ENCODE data around the gene IL12RB1. TPM values are rescaled to one million over a fixed set of nuclear protein-coding genes. Genes with fewer than 3 reads are reported as not detected.

The IL12RB1 gene
- total and polyA plus RNA-seq, 10 of the 15 experiments (the other 5 are each of a cell fraction or from before 2014, with no cell fraction given): 2.8 to 29.9 (median 17.6) TPM

DNA sequence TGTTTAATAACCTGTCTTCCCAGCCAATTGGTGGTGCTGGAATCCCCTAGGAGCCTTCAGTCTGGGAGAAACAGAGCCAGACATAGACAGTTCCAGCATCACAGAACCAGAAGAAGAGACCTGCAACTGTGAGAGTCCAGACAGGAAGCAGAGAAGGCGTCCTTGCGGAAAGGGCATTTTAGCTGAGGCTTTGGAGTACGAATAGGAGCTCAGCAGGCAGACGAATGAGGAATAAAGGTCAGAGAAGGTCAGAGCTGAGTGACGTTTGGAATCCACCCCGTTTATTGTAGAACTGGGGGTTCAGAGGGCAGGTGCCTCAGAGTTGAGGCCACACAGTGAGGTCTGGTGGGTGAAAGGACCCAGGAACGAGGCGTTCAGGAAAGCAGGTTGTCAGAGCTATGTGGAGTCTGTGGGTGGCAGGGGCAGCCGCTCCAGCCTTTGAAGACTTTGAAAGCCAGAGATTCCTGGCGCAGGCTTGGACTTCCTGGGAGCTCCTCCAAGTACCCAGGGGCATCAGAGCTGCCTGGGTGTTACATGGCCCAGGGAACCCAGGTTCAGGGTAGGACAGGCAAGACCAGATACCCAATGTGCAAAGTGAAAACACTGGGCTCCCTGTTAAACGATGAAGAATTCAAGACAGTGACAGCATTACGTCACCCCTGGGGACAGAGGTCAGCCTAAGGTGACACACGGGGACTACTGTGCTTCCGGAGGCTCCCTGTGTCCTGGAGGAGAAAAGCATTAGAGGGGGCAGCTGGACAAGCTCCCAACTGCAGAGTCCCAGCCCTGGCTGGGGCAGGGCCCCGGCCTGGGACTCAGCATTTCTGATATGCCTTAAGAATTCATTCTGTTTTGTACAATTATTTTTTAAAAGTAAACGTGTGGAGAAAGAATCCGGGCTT lies 73.3 kb downstream of the IL12RB1 start (continued):
- no peak for TF ChIP-seq PBX3 (IDR thresholded peaks at IDR 0.05; ENCODE audit: insufficient replicate concordance, low read depth, low read length)

DNA sequence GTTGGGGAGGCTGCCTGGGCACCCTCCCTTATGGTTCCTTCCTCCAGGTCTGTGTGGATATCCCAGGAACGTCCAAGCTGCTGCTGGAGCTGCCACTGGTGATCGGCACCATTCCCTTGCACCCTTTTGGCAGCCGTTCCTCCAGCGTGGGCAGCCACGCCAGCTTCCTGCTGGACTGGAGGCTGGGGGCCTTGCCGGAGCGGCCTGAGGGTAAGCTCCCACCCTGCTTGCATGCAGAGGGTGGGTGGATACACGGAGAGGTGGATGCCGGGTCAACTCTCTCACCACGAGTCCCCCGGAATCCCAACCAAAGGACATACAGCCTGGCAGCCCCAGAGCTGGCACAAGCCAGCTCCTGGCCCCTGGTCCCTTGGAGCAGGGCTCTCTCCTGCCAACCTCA lies 76.6 kb downstream of the IL12RB1 start:
- POLR2A ChIA-PET: interaction anchor here (1.6 kb wide), 1 partner anchor 12 kb away, joined by 3 read pairs; no protein-coding TSS in a partner anchor
- FAIRE-seq: no peak
- no TSS peak for BruUV-seq (replicated peaks)
- 89% methylated on average over 11 of the region's 11 CpGs for WGBS (ENCODE audit: insufficient coverage, insufficient replicate concordance, low lambda C conversion rate, missing lambda C conversion rate)
- TF ChIP-seq POLR2A (IDR thresholded peaks at IDR 0.05; ENCODE audit: low read depth, low read length) (no peak), TARDBP (IDR thresholded peaks at IDR 0.05; ENCODE audit: borderline replicate concordance) (no peak), PBX3 (IDR thresholded peaks at IDR 0.05; ENCODE audit: insufficient replicate concordance, low read depth, low read length) (no peak), CEBPB (IDR thresholded peaks at IDR 0.05; ENCODE audit: borderline replicate concordance in 1 of 2, low read depth in 2 of 2, low read length in 2 of 2) (no peak), CBFB (IDR thresholded peaks at IDR 0.05; ENCODE audit: low read depth) (no peak), YY1 (IDR thresholded peaks at IDR 0.05; ENCODE audit: low read depth, low read length) (no peak), SMC3 (IDR thresholded peaks at IDR 0.05; ENCODE audit: borderline replicate concordance, low read length) (no peak), CREB1 (IDR thresholded peaks at IDR 0.05; ENCODE audit: low read depth) (no peak), ZSCAN29 (IDR thresholded peaks at IDR 0.05) (no peak), CBX3 (IDR thresholded peaks at IDR 0.05; ENCODE audit: borderline replicate concordance, low read depth) (no peak), MTA3 (IDR thresholded peaks at IDR 0.05; ENCODE audit: borderline replicate concordance, low read length) (no peak), TCF12 (IDR thresholded peaks at IDR 0.05; ENCODE audit: low read depth, low read length) (no peak), SUPT20H (IDR thresholded peaks at IDR 0.05; ENCODE audit: borderline replicate concordance, control insufficient read depth, low read depth, low read length) (no peak), SP1 (IDR thresholded peaks at IDR 0.05; ENCODE audit: low read depth, low read length) (no peak), ZBTB33 (IDR thresholded peaks at IDR 0.05) (no peak), SMARCA5 (IDR thresholded peaks at IDR 0.05) (no peak), RCOR1 (conservative IDR thresholded peaks at IDR 0.05; ENCODE audit: low read depth, low read length) (no peak), MEF2B (IDR thresholded peaks at IDR 0.05; ENCODE audit: partially characterized antibody, poor library complexity, severe bottlenecking) (no peak), TBL1XR1 (IDR thresholded peaks at IDR 0.05; ENCODE audit: low read depth, low read length) (no peak)
- Histone ChIP-seq H3K27me3 (replicated peaks in 1 of 2; ENCODE audit: control insufficient read depth in 2 of 2, insufficient read depth in 2 of 2, low read length in 1 of 2) (no peaks in the 10 kb centered on the region), H2AFZ (ENCODE audit: control insufficient read depth, low read depth, low read length) (no peak overlapping the region), H3K4me1 (ENCODE audit: control insufficient read depth, insufficient read depth, low read length) (peaks cover 18% of the 10 kb centered on the region), H3K9ac (ENCODE audit: control insufficient read depth, insufficient read depth, low read length) (no peak overlapping the region), H3K36me3 (ENCODE audit: control insufficient read depth in 2 of 2, insufficient read depth in 2 of 2, low read length in 1 of 2) (peaks cover 7 to 14% of the 10 kb centered on the region in 2 experiments), H4K20me1 (ENCODE audit: control insufficient read depth, insufficient read depth) (no peaks in the 10 kb centered on the region), H3K79me2 (ENCODE audit: control insufficient read depth, insufficient read depth, low read length) (no peaks in the 10 kb centered on the region), H3K4me2 (ENCODE audit: control insufficient read depth, insufficient read depth) (no peak overlapping the region), H3K27ac (ENCODE audit: control insufficient read depth, insufficient read depth) (no peak overlapping the region), H3K4me3 (no peak overlapping the region), H3K9me3 (replicated peaks; ENCODE audit: control insufficient read depth, insufficient read depth, low read length) (no peaks in the 10 kb centered on the region)
- DNase-seq (ENCODE audit: low read depth, low spot score): no peak
- SMC1A ChIA-PET (ENCODE audit: uncharacterized antibody, unreplicated experiment): interaction anchor here (0.6 to 1.2 kb wide), 3 partner anchors 12 to 264 kb away, joined by 3 read pairs; no protein-coding TSS in a partner anchor
- no peak for ATAC-seq
- RAD21 ChIA-PET (ENCODE audit: unreplicated experiment): interaction anchor here (1.2 to 2.0 kb wide), 3 partner anchors 13 to 182 kb away, joined by 3 to 6 read pairs (median 4); no protein-coding TSS in a partner anchor
- in situ Hi-C loops (cut with MboI) (no loop called here), intact Hi-C loops (cut with micrococcal nuclease; ENCODE audit: unreplicated experiment) (no loop called here)
- CTCF ChIA-PET: interaction anchor here (0.8 to 4.8 kb wide), 4 partner anchors 13 to 103 kb away, joined by 3 to 19 read pairs (median 4); no protein-coding TSS in a partner anchor

Measured in GM12878 (cell line).